D341Med (cell line): ENCODE measurements around the gene ARHGAP22.
A peak's percentile ranks its signal among the peaks of the same experiment; 100 is the strongest.

ENCODE experiments used
- DNase-seq: peaks from one replicate; pipeline ENCODE4 v3.0.0; 2012; ENCODE audit warnings: low spot score

Gene ARHGAP22

GRCh38 chr10:48633381-48634197, 28.7 kb upstream of the ARHGAP22 start:
- DNase-seq, result no peak

GRCh38 chr10:48632166-48632565, 27.3 kb upstream of the ARHGAP22 start:
- DNase-seq, result no peak

- DNase-seq, result no peak
These were observed 23.2 kb upstream of the ARHGAP22 start for GRCh38 chr10:48627984-48628609.

GRCh38 chr10:48626986-48627731, 22.3 kb upstream of the ARHGAP22 start:
- DNase-seq, result no peak

- no peak for DNase-seq
These were observed 21.6 kb upstream of the ARHGAP22 start for GRCh38 chr10:48626447-48626846.

DNA sequence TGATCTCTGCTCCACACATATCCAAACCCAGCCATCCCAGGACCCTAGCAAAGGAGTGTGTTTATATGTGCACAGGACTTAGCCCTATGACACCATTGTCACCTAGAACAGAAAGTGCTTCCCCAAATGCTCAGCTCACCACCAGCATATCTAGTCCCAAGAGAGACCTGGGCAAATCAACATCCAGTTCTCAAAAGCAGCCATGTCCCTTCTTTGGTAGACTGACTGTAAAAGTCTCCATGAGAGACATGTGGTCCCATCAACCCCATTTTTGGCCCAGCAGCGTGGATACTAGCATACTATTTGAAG, 20.9 kb upstream of the ARHGAP22 start:
- no peak for DNase-seq

DNA sequence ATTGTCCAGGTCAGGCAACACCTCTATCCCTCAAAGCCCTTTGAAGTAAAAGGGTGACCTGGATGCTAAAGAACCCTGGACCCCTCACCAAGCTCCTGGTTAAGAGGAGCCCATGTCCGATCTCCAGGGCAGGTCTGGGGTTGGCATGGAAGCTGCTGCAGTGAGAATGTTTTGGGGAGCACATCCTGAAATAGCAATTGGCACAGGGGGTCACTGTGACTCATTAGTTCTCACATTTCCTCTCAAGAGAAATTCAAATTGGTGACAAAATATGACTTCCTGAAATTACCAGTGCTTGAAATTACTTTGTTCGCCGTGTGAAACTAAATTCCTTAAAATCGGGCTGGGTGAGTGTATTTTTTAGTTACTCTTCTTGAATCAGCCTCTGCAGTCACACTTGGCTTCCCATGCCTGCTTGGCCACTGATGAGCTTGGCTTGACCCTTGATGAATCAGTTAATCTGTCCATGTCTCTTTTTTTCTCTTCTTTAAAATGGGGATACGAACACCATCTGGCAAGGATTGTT, 18.8 kb upstream of the ARHGAP22 start:
- DNase-seq, result no peak

DNA sequence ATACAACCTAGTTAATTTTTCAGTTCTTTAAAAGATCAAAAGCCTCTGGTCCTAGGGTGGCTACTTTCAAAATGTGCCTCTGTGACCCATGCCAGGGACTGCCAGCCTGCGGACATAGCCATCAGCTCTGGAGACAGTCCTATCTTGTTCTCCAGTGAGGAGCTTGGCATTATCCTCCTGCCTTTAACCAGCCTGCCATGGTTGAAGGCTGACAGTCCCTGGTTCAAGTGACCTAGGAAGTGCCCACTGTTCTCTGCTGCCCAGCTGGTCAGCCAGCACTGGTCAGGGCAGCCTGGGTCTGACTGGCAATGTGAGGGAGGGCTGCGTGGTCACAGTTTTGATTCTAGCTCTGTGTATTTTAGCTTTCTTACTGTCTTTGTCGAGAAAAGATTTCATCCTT, 18.1 kb upstream of the ARHGAP22 start:
- DNase-seq, result no peak

DNA sequence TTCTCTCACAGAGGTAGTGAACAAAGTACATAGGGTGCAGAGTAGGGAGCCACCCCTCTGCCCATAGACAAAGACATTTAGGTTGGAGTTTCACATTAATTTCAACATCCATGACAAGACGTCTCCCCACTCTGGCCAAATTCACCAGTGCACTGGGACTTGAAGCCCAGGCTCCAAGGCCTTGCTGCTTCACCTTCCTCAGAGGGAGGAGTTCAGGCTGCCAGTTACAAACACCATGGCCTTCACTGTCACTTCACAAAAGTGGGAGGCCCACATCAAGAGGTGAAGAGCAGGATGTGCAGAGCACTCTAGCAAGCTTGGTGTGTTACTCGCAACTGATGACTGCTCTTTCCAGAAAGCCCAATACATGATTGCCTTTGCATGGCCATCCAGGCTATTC, 15.8 kb upstream of the ARHGAP22 start:
- DNase-seq, result no peak

GRCh38 chr10:48616436-48616835, 11.6 kb upstream of the ARHGAP22 start:
- DNase-seq, result no peak

GRCh38 chr10:48614481-48615390, 9.9 kb upstream of the ARHGAP22 start:
- no peak for DNase-seq

GRCh38 chr10:48613016-48613415, 8.1 kb upstream of the ARHGAP22 start:
- DNase-seq, result no peak

GRCh38 chr10:48612236-48612943, 7.5 kb upstream of the ARHGAP22 start:
- peak; percentile 13 for DNase-seq

GRCh38 chr10:48611133-48611532, 6.3 kb upstream of the ARHGAP22 start:
- peak; percentile 9 for DNase-seq

GRCh38 chr10:48610585-48611093, 5.8 kb upstream of the ARHGAP22 start:
- DNase-seq, result peak; percentile 17

GRCh38 chr10:48609899-48610584, 5.2 kb upstream of the ARHGAP22 start:
- peak; percentile 17 for DNase-seq

DNA sequence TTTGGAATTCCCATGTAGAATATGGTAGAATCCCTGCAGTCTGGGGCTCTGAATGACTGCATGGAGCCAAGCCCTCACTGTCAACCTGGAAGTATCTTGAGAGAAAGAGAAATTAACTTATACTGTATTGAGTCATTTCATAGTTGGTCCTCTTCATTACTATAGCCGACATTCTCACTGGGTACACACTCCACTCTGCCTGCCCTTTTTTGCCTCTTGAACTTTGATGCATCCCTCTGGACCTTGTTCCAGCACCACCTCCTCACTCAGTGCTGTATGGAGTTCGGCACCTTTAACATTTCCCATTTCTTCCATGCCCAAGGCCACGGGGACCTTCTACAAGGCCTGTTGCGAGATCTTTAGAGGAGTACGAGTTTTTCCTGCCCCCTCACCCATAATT, 4.6 kb upstream of the ARHGAP22 start:
- DNase-seq, result peak; percentile 14

DNA sequence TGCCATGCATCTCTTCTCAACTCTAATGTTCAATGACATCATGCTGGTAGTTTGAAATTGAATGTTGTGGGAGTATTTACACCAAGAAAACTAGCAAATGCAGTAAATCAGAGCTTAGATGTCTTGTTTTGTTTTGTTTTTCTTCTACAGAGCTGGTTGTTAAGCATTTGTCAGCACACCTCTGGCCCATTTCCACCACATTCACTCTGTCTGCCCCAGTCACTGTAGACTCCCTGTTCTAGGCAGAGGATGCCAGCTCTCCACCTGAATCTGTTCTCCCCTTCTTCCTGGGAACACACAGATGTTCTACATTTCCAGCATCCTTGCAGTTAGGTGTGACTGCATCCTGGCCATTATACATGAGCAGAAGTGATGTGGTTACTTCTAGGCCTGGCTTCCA, 4.1 kb upstream of the ARHGAP22 start:
- no peak for DNase-seq

DNA sequence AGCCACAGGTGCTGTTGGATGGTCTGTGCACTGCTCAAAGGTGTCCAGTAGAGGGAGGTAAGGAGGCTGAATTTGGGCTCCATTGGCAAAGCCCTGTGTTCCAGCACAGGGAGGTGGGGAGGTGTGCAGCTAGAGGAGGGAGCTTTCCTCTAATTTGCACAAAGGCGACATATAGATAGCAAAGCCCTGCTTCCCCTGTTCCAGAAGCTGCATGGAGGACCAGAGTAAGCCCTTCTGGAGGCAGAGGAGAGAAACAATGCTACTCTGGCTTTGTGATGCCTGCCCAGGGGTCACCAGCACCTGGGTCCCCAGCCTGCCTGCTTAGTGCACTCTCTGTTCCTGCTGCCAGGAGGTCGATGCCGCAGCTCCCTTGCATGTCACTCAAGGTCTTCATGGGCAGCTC, 3.4 kb upstream of the ARHGAP22 start:
- peak; percentile 82 for DNase-seq
